Epidermal melanocyte (primary cell): ENCODE measurements around the gene RPL32.
A peak's percentile ranks its signal among the peaks of the same experiment; 100 is the strongest.
"Not testable (repeated sequence)": the region's sequence is repeated elsewhere in the genome, so short reads cannot be mapped to it uniquely, and the experiment has no call there.

Experiments used
- DNase-seq: peaks from one replicate; pipeline ENCODE4 v3.0.0; 2011; ENCODE audit warnings: low spot score; ENCODE audit not compliant: insufficient read length

The RPL32 gene

DNA sequence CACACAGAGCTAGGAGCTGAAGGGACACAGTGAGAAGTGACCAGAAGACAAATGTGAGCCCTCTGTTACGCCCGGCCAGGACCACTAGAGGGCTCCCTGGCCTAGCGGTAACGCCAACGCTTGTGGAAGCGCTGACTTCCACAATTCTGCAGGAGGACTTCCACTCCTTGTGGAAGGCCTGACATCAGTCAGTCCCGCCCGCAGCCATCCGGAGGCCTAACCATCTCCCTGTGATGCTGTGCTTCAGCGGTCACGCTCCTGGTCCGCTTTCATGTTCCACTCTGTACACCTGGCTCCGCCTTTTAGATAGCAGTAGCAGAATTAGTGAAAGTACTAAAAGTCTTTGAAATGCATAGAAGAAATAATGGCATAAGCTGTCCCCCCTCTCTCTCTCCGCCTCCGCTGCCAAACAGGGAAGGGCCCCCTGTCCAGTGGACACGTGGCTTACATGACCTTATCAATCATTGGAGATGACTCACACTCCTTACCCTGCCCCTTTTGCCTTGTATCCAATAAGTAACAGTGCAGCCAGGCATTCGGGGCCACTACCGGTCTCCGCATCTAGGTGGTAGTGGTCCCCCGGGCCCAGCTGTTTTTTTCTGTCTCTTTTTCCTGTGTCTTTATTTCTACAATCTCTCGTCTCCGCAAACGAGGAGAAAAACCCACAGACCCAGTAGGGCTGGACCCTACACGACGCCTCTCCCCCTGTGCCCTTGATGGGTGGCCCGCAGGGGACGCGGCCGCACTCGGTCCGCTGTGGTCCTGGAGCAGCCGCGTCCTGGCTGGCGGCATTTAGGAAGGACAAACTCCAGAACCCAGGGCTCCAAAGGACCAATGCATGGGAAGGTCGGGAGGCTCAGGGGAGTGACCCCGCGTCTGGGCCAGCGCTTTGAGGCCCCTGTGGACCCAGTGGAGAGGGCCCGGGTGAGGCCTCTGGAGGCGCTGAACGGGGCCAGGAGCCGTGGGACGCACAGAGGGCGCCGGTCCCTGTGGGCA is 27.0 kb upstream of the RPL32 start:
- peak; percentile 91 for DNase-seq

GRCh38 chr3:12866836-12867235 is 25.5 kb upstream of the RPL32 start:
- DNase-seq, result no peak

GRCh38 chr3:12865271-12865670 is 23.9 kb upstream of the RPL32 start:
- DNase-seq, result no peak

DNA sequence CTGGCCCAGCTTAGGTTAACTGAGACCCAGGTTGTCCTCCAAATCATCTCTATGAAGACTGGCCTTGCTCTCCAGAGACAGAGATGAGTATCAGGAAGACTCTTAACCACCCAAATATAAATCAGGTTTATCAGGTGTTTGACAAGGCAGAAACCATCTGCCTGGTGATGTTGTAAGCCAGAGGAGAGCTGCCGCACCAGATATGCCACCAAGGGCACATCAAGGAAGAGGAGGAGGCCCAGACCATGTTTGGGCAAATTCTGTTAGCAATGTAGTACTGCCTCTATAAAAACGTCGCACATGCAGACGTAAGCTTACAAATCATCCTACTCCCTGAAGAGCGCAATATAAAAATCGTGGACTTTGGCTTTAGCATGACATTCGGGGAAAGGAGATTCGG is 21.0 kb upstream of the RPL32 start:
- no peak for DNase-seq

GRCh38 chr3:12861611-12862010 is 20.2 kb upstream of the RPL32 start:
- no peak for DNase-seq

GRCh38 chr3:12859840-12860239 is 18.5 kb upstream of the RPL32 start:
- no peak for DNase-seq

- no peak for DNase-seq
These were observed 15.3 kb upstream of the RPL32 start for GRCh38 chr3:12856626-12857025.

GRCh38 chr3:12854565-12854964 is 13.2 kb upstream of the RPL32 start:
- DNase-seq, result no peak

GRCh38 chr3:12853847-12854246 is 12.5 kb upstream of the RPL32 start:
- not testable (repeated sequence) for DNase-seq

GRCh38 chr3:12852201-12852600 is 10.8 kb upstream of the RPL32 start:
- DNase-seq, result no peak

- no peak for DNase-seq
These were observed 4.4 kb upstream of the RPL32 start for GRCh38 chr3:12845811-12846210.

- no peak for DNase-seq
These were observed 1.1 kb upstream of the RPL32 start for GRCh38 chr3:12842469-12842868.

DNA sequence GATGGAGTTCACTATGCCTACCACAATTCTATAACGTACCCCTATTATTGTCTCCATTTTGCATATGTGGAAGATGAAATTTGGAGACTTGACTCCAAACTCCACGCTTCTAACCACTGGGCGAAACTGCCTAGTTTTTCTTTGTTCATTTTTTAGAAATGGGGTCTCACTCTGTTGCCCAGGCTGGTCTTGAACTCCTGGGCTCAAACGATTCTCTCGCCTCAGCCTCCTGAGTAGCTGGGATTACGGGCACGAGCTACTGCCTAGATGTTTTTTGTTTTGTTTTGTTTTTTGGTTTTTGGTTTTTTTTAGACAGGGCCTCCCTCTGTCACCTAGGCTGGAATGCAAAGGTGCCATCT is 584 bp upstream of the RPL32 start:
- no peak for DNase-seq

DNA sequence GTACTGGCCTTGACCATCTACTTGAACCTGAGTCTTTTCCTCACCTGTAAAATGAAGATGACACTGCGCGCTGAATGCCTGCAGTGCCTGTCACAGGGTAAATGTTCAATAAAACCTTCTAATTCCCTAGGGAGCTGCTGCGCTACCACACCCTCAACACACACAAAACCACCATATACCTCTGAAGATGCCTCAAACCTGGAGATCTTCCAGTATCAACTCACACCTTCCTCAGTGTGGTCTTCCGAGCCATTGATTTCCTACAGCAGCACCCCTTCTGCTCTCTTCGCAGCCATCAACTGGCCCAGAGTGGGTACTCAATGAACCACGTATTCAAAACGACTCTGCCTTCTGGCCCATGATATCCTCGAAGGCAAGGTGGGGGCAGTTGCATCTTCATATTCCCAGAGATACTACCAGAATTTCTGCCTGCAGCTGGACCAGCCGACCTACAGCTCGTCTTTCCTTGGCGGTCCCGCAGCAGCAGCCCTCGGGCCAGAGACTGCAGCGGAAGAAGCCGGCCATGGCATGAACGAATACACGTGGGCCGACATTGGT is 695 bp downstream of the RPL32 start:
- no peak for DNase-seq

GRCh38 chr3:12840148-12840547 is 1.2 kb downstream of the RPL32 start:
- DNase-seq, result not testable (repeated sequence)

GRCh38 chr3:12839156-12839946 is 2.0 kb downstream of the RPL32 start:
- DNase-seq, result no peak

GRCh38 chr3:12838179-12838965 is 3.0 kb downstream of the RPL32 start:
- DNase-seq, result no peak

- no peak for DNase-seq
These were observed 3.9 kb downstream of the RPL32 start for GRCh38 chr3:12837295-12837986.

- no peak for DNase-seq
These were observed 6.2 kb downstream of the RPL32 start for GRCh38 chr3:12835052-12835665.
